HG03575 (cell line): ENCODE measurements around the gene COG8.
"Not testable (repeated sequence)": the region's sequence is repeated elsewhere in the genome, so short reads cannot be mapped to it uniquely, and the experiment has no call there.

Experiments
- ATAC-seq: cut with Tn5 transposase; IDR thresholded peaks from one replicate; pipeline ENCODE4 v1.9.1; 2021; ENCODE audit not compliant: unreplicated experiment, insufficient number of reproducible peaks, low FRiP score; ENCODE audit errors: extremely low read depth

COG8 gene

DNA sequence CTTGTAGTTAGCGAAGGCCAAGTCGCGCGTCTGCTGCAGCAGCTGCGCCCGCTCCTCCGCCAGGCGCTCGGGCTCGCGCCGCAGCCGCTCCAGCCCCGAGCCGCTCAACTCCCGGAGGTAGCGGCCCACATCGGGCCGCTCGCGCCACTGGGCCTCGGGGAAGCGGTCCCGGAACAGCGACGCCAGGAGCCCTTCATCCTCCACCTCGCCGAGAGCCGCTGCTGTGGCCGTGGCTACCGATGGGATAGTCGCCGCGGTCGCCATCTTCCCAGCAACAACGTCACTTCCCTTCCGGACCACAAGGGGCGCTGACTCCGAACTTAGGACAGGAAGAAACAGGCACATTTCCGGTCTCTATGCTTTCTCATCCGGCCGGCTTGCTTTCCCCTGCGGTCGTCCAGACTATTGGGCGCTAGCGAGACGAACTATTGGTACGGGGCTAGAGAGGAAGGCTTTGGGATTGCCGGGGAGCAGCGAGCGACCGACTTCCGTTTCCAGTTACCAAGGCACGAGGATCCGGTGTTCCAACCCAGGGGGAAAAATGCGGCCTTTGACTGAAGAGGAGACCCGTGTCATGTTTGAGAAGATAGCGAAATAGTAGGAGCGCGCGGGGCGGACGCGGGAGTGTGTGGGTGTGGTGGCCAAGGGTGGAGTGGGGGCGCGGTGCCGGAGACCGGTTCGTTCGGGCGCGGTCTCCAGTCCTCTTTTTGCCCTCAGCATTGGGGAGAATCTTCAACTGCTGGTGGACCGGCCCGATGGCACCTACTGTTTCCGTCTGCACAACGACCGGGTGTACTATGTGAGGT, at the start of gene COG8, which contains the start of gene NIP7:
TSS of gene COG8 (minus strand) at position 276 of the 806 bp plus-strand sequence. CDS start at position 264, 12 bp downstream.
TSS of gene NIP7 (plus strand) at position 484 of the 806 bp plus-strand sequence. CDS start at position 542, 58 bp downstream.
- no peak for ATAC-seq

DNA sequence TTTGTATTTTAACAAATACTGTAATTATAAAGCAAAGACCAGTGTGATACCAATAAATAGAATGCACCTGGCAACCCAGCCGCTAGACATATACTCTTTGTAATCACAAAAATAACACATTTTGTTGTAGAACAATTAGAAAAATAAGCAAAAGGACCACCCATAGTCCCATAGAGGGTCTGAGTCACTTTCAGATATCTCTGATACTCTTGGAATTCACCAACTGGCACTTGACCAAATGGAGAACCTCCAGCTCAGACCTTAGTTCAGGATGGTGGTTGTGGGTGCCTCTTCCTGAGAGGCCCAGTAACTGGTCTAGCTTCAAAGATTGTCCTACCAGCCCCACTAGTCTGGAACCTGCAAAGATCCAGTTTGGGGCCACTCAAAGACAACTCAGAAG, 47.2 kb upstream of the COG8 start:
- no peak for ATAC-seq

DNA sequence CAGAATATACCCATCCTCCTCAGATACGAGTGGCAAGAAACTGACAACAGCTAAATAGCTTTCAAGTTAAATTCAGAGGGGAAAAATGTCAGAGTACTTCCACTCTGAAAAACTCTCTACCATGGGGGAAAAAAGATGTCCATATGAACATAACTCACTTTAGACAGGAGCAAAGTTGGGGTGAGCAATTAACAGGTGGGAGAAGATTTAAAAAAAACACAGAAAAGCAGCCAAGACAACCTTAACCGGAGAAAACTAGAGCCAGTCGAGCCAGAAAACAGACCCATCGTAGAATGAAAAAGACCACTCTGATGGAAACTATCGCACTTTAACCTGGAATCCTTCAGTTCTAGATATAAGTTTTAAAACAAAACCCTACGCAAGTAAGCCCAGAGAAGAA, 45.6 kb upstream of the COG8 start:
- ATAC-seq = no peak

GRCh38 chr16:69382421-69382820, 43.1 kb upstream of the COG8 start:
- ATAC-seq = no peak

DNA sequence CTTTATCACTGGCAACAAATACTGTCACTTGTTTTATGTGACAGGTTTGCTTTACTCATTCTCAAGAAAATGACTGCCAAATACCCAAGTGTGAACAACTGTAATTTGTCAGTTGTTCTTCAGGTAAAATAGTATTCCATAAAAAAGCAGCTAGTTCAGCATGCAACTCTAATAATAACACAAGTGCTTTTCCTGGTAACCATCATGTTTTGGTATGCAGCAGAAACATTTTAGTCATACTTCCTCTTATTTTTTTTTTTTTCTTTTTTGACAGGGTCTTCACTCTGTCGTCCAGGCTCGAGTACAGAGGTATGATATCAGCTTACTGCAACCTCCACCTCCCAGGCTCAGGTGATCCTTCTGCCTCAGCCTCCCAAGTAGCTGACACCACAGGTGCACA, 41.9 kb upstream of the COG8 start:
- no peak for ATAC-seq

GRCh38 chr16:69378760-69379159, 39.4 kb upstream of the COG8 start:
- ATAC-seq = no peak

GRCh38 chr16:69378036-69378435, 38.7 kb upstream of the COG8 start:
- ATAC-seq = no peak

DNA sequence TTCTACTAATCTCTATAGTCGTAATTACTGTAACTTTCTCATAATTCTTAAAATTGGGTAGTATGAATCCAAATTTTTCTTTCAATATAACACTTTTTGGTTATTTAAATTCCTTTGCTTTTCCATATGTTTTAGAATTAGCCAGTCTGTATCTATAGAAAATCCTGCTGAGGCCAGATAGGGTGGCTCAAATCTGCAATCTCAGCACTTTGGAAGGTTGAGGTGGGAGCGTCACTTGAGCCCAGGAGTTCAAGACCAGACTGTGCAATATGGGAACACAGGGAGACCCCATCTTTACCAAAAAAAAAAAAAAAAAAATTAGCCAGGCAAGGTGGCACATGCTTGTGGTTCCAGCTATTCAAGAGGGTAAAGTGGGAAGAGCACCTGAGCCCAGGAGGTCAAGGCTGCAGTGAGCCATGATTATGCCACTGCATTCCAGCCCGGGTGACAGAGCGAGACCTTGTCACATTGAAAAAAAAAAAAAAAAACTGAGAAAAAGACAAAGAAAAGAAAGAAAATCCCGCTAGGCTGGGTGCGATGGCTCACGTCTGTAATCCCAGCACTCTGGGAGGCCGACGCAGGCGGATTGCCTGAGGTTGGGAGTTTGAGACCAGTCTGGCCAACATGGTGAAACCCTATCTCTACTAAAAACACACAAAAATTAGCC, 37.2 kb upstream of the COG8 start:
- no peak for ATAC-seq

GRCh38 chr16:69373019-69373418, 33.7 kb upstream of the COG8 start:
- no peak for ATAC-seq

DNA sequence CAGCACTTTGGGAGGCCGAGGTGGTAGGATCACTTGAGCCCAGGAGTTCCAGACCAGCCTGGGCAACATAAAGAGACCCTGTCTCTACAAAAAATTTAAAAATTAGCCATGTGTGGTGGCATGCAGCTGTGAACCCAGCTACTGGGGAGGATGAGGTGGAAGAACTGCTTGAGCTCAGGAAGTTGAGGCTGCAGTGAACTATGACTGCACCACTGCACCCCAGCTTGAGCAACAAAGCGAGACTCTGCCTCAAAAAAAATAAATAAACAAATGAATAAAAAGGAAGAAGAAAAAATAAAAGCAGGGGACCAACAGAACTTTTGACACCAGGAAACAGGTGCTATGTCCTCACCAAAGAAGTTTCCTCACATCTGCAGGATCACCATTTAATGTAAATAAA, 32.2 kb upstream of the COG8 start:
- no peak for ATAC-seq

DNA sequence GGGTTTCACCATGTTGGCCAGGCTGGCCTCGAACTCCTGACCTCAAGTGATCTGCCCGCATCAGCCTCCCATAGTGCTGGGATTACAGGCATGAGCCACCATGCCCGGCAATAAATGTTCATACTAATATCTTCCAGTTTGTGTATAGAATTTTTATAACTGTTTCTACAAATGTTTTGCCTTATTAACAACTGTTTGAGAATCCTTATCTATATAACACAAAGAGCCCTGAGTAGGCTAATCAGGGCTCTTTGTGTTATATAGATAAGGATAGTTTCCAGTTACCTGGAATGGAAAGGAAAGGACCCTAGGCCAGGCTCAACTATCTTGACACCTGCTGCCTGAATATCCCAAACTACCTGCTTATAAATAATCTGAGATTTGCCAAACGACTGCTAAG, 29.5 kb upstream of the COG8 start:
- no peak for ATAC-seq

GRCh38 chr16:69367980-69368379, 28.6 kb upstream of the COG8 start:
- no peak for ATAC-seq

DNA sequence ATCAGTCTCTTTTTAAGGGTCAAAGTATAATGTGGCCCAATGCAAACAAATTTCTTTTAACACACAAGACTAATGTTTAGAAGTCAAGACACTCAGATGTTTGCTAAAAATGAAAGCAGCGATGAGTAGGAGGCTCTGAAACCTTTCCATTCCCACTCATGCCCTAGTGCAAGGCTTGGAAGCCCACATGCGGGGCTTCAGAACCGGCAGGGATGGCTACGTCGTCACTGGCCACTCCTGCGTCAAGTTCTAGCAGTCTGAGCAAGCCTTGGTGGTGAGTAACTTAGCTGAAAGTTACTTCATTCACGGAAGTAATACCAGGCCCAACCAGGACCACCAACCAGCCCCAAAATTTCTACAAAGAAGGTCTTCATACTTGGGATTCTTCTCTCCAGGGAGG, 27.1 kb upstream of the COG8 start:
- no peak for ATAC-seq

DNA sequence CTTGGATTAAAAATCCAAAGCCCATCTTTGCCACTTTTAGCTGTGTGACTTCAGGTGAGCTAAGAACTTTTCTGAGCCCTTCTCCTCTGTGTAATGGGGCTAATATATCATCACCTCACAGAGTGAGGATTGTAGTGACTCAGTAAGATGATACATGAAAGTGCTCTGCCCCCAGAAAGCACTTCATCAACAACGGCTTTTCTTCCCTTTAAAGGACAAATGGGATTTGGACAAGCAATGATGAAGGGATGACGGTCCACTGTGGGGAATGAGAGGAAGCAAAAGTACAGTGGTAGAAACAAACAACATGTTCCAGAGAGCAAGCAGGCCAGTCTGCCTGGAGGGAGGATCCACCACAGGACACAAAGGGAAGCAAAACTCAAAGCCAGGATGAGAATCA, 26.5 kb upstream of the COG8 start:
- ATAC-seq = no peak

- no peak for ATAC-seq
These were observed 24.7 kb upstream of the COG8 start for GRCh38 chr16:69364088-69364487.

- ATAC-seq = no peak
These were observed 23.9 kb upstream of the COG8 start for GRCh38 chr16:69363281-69363717.

DNA sequence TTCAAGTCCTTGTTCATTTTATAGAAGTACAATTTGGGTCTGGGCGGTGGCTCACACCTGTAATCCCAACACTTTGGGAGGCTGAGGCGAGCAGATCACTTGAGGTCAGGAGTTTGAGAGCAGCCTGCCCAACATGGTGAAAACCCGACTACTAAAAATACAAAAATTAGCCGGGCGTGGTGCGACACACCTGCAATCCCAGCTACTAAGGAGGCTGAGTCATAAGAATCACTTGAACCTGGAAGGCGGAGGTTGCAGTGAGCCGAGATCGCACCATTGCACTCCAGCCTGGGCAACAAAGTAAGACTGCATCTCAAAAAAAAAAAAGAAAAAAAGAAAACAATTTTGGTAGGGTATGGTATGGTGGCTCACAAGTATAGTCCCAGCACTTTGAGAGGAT, 20.7 kb upstream of the COG8 start:
- ATAC-seq = not testable (repeated sequence)

GRCh38 chr16:69351309-69352027, 12.1 kb upstream of the COG8 start, which contains the start of gene TMED6:
TMED6 (minus strand) TSS chr16:69351786; CDS start chr16:69351753, 33 bp downstream.
- ATAC-seq = no peak

DNA sequence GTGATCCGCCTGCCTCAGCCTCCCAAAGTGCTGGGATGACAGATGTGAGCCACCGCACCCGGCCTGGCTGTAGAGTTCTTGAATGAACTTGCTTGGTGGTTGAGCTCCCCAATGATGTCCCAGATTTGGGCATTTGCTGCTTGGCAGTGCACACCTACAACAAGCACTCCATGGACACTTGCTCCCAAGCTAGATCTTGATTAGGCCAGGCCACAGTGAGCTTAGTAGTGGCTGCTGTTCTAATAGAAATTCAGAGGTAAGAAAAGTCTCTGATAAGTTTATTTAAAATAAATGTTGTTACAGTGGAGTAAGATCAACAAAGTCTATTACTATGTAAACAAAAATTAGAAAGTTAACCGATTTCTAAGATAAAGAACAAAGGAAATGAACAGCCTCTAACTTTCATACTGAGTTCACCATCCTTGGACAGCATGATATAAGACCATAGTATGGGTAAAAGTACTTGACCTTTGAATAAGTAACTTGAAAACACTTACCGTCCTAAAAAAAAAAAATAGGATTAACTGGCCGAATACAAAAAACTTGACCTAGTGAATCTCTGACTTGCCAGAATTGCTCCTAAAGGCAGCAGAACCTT, 11.3 kb upstream of the COG8 start:
- ATAC-seq = no peak
